GM21737 (cell line): ENCODE measurements around the gene PTPN4.
"Not testable (repeated sequence)": the region's sequence is repeated elsewhere in the genome, so short reads cannot be mapped to it uniquely, and the experiment has no call there.

Experiments
- ATAC-seq: cut with Tn5 transposase; IDR thresholded peaks from one replicate; pipeline ENCODE4 v1.9.1; 2021; ENCODE audit warnings: mild to moderate bottlenecking, moderate library complexity; ENCODE audit not compliant: unreplicated experiment

PTPN4 gene

GRCh38 chr2:119764832-119765231, 5.1 kb downstream of the PTPN4 start:
- no peak for ATAC-seq

- no peak for ATAC-seq
These were observed 5.8 kb downstream of the PTPN4 start for GRCh38 chr2:119765433-119766002.

- no peak for ATAC-seq
These were observed 7.2 kb downstream of the PTPN4 start for GRCh38 chr2:119766944-119767343.

GRCh38 chr2:119768742-119769141, 9.0 kb downstream of the PTPN4 start:
- no peak for ATAC-seq

GRCh38 chr2:119769645-119770044, 9.9 kb downstream of the PTPN4 start:
- no peak for ATAC-seq

GRCh38 chr2:119771331-119771730, 11.6 kb downstream of the PTPN4 start:
- ATAC-seq: no peak

GRCh38 chr2:119772128-119772527, 12.4 kb downstream of the PTPN4 start:
- no peak for ATAC-seq

GRCh38 chr2:119772767-119773166, 13.0 kb downstream of the PTPN4 start:
- ATAC-seq: no peak

- no peak for ATAC-seq
These were observed 14.3 kb downstream of the PTPN4 start for GRCh38 chr2:119774026-119774425.

GRCh38 chr2:119775102-119775501, 15.4 kb downstream of the PTPN4 start:
- ATAC-seq: no peak

- ATAC-seq: no peak
These were observed 22.7 kb downstream of the PTPN4 start for GRCh38 chr2:119782308-119783027.

- no peak for ATAC-seq
These were observed 25.2 kb downstream of the PTPN4 start for GRCh38 chr2:119784876-119785275.

GRCh38 chr2:119786295-119786694, 26.6 kb downstream of the PTPN4 start:
- ATAC-seq: no peak

GRCh38 chr2:119788752-119789151, 29.0 kb downstream of the PTPN4 start:
- ATAC-seq: no peak

- no peak for ATAC-seq
These were observed 30.7 kb downstream of the PTPN4 start for GRCh38 chr2:119790466-119790865.

GRCh38 chr2:119792907-119793312, 33.2 kb downstream of the PTPN4 start:
- ATAC-seq: no peak

- ATAC-seq: no peak
These were observed 34.5 kb downstream of the PTPN4 start for GRCh38 chr2:119794237-119794636.

- no peak for ATAC-seq
These were observed 35.9 kb downstream of the PTPN4 start for GRCh38 chr2:119795309-119796303.

- ATAC-seq: no peak
These were observed 40.7 kb downstream of the PTPN4 start for GRCh38 chr2:119800376-119800902.

GRCh38 chr2:119801040-119801439, 41.3 kb downstream of the PTPN4 start:
- no peak for ATAC-seq

- not testable (repeated sequence) for ATAC-seq
These were observed 42.3 kb downstream of the PTPN4 start for GRCh38 chr2:119801989-119802388.
